ENCODE data around the gene PKIG.

GRCh38 chr20:44601801-44602204 is 19.4 kb downstream of the PKIG start:
- no peak for TF ChIP-seq CTCF (IDR thresholded peaks at IDR 0.05)
- no peak for TF ChIP-seq POLR2A (IDR thresholded peaks at IDR 0.05)
- peak; percentile 41 for TF ChIP-seq POLR2AphosphoS5 (IDR thresholded peaks at IDR 0.05)
